Central memory CD4-positive, alpha-beta T cell (primary cell): ENCODE results near the gene SNX11.

ENCODE experiments used
- DNase-seq: peaks from one replicate; pipeline ENCODE4 v3.0.0; 2022

Gene SNX11

GRCh38 chr17:48169926-48170325 lies 62.4 kb downstream of the SNX11 start:
- no peak for DNase-seq
